GM12872 (cell line): ENCODE measurements around the gene FAM53B.

Experiments
- CTCF ChIP-seq: IDR thresholded peaks from 3 replicates; pipeline ENCODE4 v1.5.1; 2011; ENCODE audit warnings: low read depth, mild to moderate bottlenecking, low read length, moderate library complexity; ENCODE audit not compliant: insufficient read depth

FAM53B gene

DNA sequence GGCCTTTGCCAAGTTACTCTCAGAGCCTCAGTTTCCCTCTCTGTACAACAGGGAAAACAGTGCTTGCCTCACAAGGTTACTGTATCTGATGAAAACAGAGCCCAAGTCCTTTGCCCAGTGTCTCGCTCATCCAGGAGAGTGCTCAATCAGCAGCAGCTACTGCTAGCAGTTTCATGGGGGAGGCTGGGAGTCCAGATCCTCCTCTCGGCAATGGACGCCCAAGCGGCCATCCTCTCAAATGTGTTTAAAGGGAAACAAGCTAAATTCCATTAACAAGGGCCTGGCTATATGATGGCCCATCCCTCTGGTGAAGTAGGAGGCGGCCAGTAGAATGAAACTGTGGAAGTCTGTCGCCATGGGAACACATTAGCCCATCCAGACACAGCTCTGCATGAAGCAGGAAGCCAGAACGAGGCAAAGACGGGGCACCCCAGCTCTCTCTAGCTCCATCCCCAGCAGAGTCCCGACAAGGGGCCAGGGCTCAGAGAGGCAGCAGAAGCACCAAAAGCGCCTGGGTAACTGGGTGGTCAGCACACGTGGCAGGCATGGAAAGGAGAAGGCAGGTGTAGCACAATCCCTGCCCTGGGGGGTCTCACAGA, 35.2 kb downstream of the FAM53B start:
- TF ChIP-seq CTCF: no peak

GRCh38 chr10:124708246-124708779, 35.9 kb downstream of the FAM53B start:
- TF ChIP-seq CTCF: no peak

- TF ChIP-seq CTCF: no peak
Measured at GRCh38 chr10:124707551-124707950, 36.6 kb downstream of the FAM53B start.

- TF ChIP-seq CTCF: no peak
Measured at GRCh38 chr10:124707144-124707467, 37.1 kb downstream of the FAM53B start.

DNA sequence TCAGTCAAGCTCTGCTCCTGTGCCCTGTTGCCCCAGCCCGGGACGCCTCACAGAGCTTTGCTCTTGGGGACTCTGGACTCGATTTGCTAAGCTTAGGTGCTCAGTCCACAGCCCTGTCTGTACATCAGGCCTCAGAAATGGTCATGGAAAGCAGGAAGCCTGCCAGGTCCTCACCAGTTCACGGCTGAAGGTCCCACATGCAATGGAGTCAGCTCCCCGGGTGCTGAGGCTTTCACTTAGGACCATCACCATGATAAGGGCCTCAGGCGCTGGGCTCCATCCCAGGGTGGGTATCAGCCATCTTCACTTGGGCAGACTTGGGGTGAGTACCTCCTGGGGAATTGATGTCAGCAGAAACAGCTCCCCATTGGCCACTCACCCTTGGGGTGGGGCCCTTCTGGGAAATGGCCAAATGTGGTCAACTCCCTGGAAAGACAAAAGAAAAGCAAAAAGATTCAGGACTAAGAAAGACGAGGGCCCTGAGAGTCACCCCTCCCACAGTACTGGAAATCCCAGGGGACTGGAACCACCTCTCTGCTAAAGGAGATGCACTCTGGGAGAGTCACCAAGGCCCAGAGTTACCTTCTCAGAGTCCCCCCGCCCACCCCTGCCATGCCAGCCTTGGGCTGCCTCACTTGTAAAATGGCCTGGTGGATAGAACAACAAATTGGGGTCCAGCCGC, 37.6 kb downstream of the FAM53B start:
- TF ChIP-seq CTCF: no peak

GRCh38 chr10:124705817-124706461, 38.2 kb downstream of the FAM53B start:
- peak; percentile 7; the same call in 1 of the 3 replicates for TF ChIP-seq CTCF

- TF ChIP-seq CTCF: no peak
Measured at GRCh38 chr10:124705381-124705740, 38.8 kb downstream of the FAM53B start.
